ENCODE data around the gene NAA35.

NAA35 gene

DNA sequence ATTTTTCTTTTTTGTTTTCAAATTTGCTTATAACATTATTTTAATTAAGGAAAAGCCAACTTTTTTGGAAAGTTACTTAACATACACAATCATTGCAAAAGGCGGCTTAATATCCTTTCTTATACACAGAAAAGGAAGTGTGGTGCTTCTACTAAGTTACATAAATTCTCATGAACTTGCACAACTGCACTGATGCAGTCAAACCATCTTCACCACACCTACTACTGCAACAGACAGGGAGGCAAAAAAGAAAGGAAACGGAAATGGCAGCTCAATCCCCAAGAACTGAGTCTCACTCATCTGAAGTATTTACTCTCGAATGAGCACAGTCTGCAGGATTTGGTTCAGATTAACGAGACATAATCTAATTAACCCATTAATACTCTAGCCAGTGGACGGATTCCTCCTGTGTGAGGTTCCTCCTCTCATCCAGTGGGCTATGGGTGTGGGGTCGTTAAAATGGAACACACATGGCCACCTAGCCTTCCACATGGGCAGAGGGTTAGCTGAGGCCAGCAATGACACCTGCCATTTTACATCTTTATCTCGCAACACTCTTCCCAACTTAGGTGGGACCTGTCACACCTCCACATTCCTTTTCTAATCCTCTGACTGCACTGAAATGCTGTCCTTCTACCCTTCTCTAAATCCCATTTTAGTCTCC, 128.4 kb downstream of the NAA35 start:
- DNase-seq: no peak
